Activated naive CD4-positive, alpha-beta T cell treated with anti-CD3 and anti-CD28 coated beads, Interleukin-2, amount 50 U/mL, for 72 hours (primary cell): ENCODE results near the gene TSPAN31. TPM values are rescaled to one million over a fixed set of nuclear protein-coding genes. Genes with fewer than 3 reads are reported as not detected.
A peak's percentile ranks its signal among the peaks of the same experiment; 100 is the strongest.
"Not testable (repeated sequence)": the region's sequence is repeated elsewhere in the genome, so short reads cannot be mapped to it uniquely, and the experiment has no call there.

Experiments
- ATAC-seq, 2 donors: fragments of 150-1000 bp; cut with Tn5 transposase; 2 replicates each; pipeline ENCODE4 v1.10.0; 2021; ENCODE audit warnings: mild to moderate bottlenecking in 2 of 2, moderate library complexity in 2 of 2
- DNase-seq, 2 donors: peaks; one replicate each; pipeline ENCODE4 v3.0.0; 2021 to 2022; ENCODE audit warnings: low spot score in 2 of 2
- H3K27ac Mint-ChIP-seq, 2 donors: one replicate each; pipeline ENCODE4 v1.8.0; 2022; ENCODE audit warnings: mild to moderate bottlenecking in 2 of 2, mixed read lengths in 2 of 2
- H3K36me3 Mint-ChIP-seq, 2 donors: one replicate each; pipeline ENCODE4 v1.8.0; 2022; ENCODE audit warnings: mixed read lengths in 2 of 2
- H3K9me3 Mint-ChIP-seq, 2 donors: one replicate each; pipeline ENCODE4 v1.8.0; 2022; ENCODE audit warnings: mixed read lengths in 2 of 2
- total RNA-seq, 2 donors: library from RNA; stranded (reverse); gene quantifications; one replicate each; pipeline ENCODE4 v1.2.3, GENCODE V29; 2022

TSPAN31 gene
- total RNA-seq, result 10 to 100 TPM in 1 of 2 donors, 1 to 10 TPM in 1; 9.7 to 15.1 TPM

DNA sequence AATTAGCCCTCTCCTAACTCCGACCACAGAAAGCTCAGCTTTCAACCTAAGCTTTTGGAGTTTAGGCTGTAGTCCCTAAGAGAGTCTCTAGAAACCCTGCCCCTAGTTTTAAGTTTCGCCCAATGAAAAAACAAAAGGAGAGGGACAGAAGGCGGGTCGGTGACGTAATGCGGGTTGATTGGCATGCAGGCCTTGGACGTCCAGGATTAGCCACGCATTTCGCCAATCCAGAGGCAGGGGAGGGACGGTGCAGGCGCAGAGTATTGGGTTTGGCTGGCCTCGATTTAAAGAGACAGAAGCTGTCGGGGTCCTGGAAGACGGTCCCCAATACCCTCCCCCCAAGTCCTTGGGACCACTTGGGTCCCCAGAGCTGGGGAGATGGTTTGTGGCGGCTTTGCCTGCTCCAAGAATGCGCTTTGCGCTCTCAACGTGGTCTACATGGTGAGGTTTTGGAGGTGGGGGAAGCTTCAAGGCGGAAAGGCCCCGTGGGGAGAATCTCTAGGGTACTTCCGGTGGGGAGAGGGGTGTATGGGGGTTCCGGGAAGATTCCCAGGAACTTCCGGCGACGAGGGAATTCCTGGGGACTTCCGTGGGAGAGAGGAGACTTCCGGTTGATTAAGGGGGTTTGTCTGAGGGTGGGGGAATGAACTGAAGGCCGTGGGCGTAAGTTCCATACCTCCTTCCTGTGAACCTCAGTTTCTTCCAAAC is at the start of gene TSPAN31:
Gene TSPAN31, plus strand, starts transcription at position 263 of the 708 bp plus-strand sequence. Its CDS starts 116 bp downstream, at position 379.
- Mint-ChIP-seq H3K27ac (peak within 1 kb of the TSS; percentile 91 to 96), H3K9me3 (no peaks in the 10 kb centered on the region)
- ATAC-seq, result peak; percentile 80 to 89

GRCh38 chr12:57695770-57696432 is 48.9 kb upstream of the TSPAN31 start:
- DNase-seq (no peak), ATAC-seq (no peak)
- Mint-ChIP-seq H3K36me3 (peaks cover 0 to 10% of the 10 kb centered on the region in 2 donors), H3K9me3 (no peaks in the 10 kb centered on the region), H3K27ac (no peak overlapping the region)

More for the DNA sequence above, at the start of gene TSPAN31:
- H3K36me3 Mint-ChIP-seq, result peaks cover 5 to 28% of the 10 kb centered on the region in 2 donors
- peak; percentile 87 to 89 for DNase-seq

DNA sequence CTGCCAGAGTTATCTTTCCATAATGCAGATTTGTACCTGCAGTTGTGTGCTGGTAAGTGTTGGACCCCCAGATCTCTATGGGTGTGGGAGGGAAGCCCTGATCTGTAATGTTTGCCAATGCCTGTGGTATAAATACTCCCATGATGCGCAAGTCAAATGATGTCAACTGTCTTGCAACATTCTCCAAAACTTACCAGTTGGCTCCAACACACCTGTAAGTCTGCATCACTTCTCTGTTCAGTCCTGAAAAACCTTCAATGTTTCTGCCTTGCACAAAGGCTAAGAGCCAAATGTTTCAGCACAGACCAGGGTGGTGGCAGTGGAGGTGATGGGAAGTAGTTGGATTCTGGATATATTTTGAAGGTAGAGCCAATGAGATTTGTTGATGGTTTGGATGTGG is 47.8 kb upstream of the TSPAN31 start:
- H3K36me3 Mint-ChIP-seq, result peaks cover 1 to 11% of the 10 kb centered on the region in 2 donors
- no peak for ATAC-seq
- H3K27ac Mint-ChIP-seq, result peak overlapping the region in 1 of 2 donors; percentile 17
- no peaks in the 10 kb centered on the region for H3K9me3 Mint-ChIP-seq
- DNase-seq, result no peak

GRCh38 chr12:57698414-57698813 is 46.4 kb upstream of the TSPAN31 start:
- H3K9me3 Mint-ChIP-seq, result no peaks in the 10 kb centered on the region
- no peak for DNase-seq
- no peak for ATAC-seq
- H3K27ac Mint-ChIP-seq, result peak overlapping the region in 1 of 2 donors; percentile 45
- peaks cover 15 to 24% of the 10 kb centered on the region in 2 donors for H3K36me3 Mint-ChIP-seq

DNA sequence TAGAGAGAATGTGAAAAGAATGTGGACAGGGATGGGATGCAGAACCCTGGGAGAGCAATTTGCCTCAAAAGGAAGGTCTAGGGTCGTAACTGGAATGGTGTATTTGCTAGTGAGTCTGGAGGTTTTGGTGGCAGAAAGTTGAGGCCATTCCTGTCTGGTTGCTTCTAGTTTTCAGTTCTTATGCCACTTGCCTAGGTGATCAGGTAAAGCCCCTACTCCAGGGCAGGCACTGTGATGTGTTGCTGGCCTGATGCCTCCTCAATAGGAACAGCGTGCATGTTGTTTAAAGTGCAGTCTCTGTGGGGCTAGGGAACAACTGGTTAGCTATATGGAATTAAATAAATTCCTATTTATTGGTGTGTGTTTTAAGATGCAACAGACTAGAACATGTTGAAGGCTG is 44.5 kb upstream of the TSPAN31 start:
- DNase-seq (no peak), ATAC-seq (no peak)
- Mint-ChIP-seq H3K9me3 (no peaks in the 10 kb centered on the region), H3K36me3 (peaks cover 22 to 24% of the 10 kb centered on the region in 2 donors), H3K27ac (no peak overlapping the region)

- DNase-seq (no peak), ATAC-seq (no peak)
- Mint-ChIP-seq H3K27ac (no peak overlapping the region), H3K36me3 (peaks cover 12 to 29% of the 10 kb centered on the region in 2 donors), H3K9me3 (no peaks in the 10 kb centered on the region)
Measured at GRCh38 chr12:57707250-57707649, 37.6 kb upstream of the TSPAN31 start.

GRCh38 chr12:57708296-57708695 is 36.5 kb upstream of the TSPAN31 start:
- Mint-ChIP-seq H3K27ac (no peak overlapping the region), H3K9me3 (no peaks in the 10 kb centered on the region), H3K36me3 (peaks cover 1 to 20% of the 10 kb centered on the region in 2 donors)
- DNase-seq (no peak), ATAC-seq (no peak)

GRCh38 chr12:57712701-57713100 is 32.1 kb upstream of the TSPAN31 start:
- DNase-seq (no peak), ATAC-seq (no peak)
- Mint-ChIP-seq H3K9me3 (no peaks in the 10 kb centered on the region), H3K27ac (no peak overlapping the region), H3K36me3 (peaks cover 0 to 11% of the 10 kb centered on the region in 2 donors)

GRCh38 chr12:57713209-57713608 is 31.6 kb upstream of the TSPAN31 start:
- ATAC-seq (no peak), DNase-seq (no peak)
- Mint-ChIP-seq H3K9me3 (no peaks in the 10 kb centered on the region), H3K36me3 (peaks cover 5 to 11% of the 10 kb centered on the region in 2 donors), H3K27ac (no peak overlapping the region)

- ATAC-seq, H3K27ac Mint-ChIP-seq, DNase-seq, H3K9me3 Mint-ChIP-seq: not testable (repeated sequence)
- H3K36me3 Mint-ChIP-seq, result peaks cover 6 to 20% of the 10 kb centered on the region in 2 donors
Measured at GRCh38 chr12:57715036-57715748, 29.6 kb upstream of the TSPAN31 start.

GRCh38 chr12:57715786-57716185 is 29.1 kb upstream of the TSPAN31 start:
- Mint-ChIP-seq H3K27ac (no peak overlapping the region), H3K36me3 (peaks cover 6 to 20% of the 10 kb centered on the region in 2 donors), H3K9me3 (no peaks in the 10 kb centered on the region)
- no peak for DNase-seq
- no peak for ATAC-seq

- peaks cover 6 to 19% of the 10 kb centered on the region in 2 donors for H3K36me3 Mint-ChIP-seq
- no peaks in the 10 kb centered on the region for H3K9me3 Mint-ChIP-seq
- ATAC-seq, result no peak
- peak overlapping the region in 1 of 2 donors; percentile 80 for H3K27ac Mint-ChIP-seq
- DNase-seq, result no peak
Measured at GRCh38 chr12:57716305-57716704, 28.5 kb upstream of the TSPAN31 start.

DNA sequence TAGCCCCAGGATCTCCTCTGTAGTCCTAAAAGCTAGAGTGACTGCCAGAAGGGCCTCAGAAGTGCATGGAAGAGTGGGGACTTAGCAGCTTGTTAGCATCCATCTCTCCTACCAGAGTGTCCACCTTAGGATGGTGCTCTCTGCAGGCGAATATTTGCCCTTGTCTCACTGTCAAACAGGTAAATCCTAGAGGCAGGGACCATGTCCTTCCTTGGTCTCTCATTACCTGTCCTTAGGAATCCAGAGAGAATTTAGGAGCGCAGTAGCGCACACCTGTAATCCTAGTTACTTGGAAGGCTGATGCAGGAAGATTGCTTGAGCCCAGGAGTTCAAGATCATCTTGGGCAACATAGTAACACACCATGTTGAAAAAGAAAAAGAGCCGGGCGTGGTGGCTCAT is 27.7 kb upstream of the TSPAN31 start:
- Mint-ChIP-seq H3K27ac (no peak overlapping the region), H3K36me3 (peaks cover 6 to 10% of the 10 kb centered on the region in 2 donors), H3K9me3 (no peaks in the 10 kb centered on the region)
- no peak for DNase-seq
- no peak for ATAC-seq

DNA sequence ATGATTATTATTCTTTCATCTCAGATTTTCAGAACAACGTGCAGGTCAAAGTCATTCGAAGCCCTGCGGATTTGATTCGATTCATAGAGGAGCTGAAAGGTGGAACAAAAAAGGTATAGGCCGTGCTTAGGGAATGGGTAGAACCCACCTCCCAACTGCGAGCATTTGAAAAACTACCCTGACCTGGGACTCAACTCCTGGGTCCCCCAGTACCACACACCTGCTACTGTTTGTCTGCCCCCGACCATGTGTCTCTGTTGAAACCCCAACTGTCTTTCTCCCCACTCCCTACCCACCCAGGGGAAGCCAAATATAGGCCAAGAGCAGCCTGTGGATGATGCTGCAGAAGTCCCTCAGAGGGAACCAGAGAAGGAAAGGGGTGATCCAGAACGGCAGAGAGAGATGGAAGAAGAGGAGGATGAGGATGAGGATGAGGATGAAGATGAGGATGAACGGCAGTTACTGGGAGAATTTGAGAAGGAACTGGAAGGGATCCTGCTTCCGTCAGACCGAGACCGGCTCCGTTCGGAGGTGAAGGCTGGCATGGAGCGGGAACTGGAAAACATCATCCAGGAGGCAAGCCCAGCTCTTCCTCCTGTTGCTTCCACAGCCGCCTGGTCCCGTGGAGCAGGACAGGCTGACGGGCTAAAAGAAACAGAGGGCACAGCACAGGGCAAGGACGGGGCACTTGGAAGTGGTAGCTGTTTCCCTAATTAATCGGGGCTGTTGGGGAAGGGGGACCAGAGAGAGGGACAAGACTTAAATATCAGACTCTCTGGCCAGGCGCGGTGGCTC is 26.8 kb upstream of the TSPAN31 start:
- DNase-seq, result no peak
- Mint-ChIP-seq H3K9me3 (no peaks in the 10 kb centered on the region), H3K27ac (no peak overlapping the region), H3K36me3 (peaks cover 6 to 9% of the 10 kb centered on the region in 2 donors)
- no peak for ATAC-seq

- DNase-seq, result no peak
- ATAC-seq, result no peak
- Mint-ChIP-seq H3K9me3 (no peaks in the 10 kb centered on the region), H3K36me3 (peaks cover 6 to 9% of the 10 kb centered on the region in 2 donors), H3K27ac (peak overlapping the region in 1 of 2 donors; percentile 90)
Measured at GRCh38 chr12:57718641-57719528, 26.0 kb upstream of the TSPAN31 start.
